GM21526 (cell line): ENCODE measurements around the gene ATP2A2.

Experiments
- ATAC-seq: cut with Tn5 transposase; IDR thresholded peaks from one replicate; pipeline ENCODE4 v1.9.1; 2021; ENCODE audit warnings: moderate library complexity; ENCODE audit not compliant: unreplicated experiment, low FRiP score

ATP2A2 gene

GRCh38 chr12:110287986-110288385 lies 6.9 kb downstream of the ATP2A2 start:
- no peak for ATAC-seq

GRCh38 chr12:110289044-110289710 lies 8.1 kb downstream of the ATP2A2 start:
- no peak for ATAC-seq

GRCh38 chr12:110289711-110290078 lies 8.6 kb downstream of the ATP2A2 start:
- no peak for ATAC-seq

GRCh38 chr12:110301065-110301806 lies 20.2 kb downstream of the ATP2A2 start:
- no peak for ATAC-seq

- ATAC-seq = no peak
Observed at GRCh38 chr12:110304061-110304551, 23.1 kb downstream of the ATP2A2 start.

- ATAC-seq = no peak
Observed at GRCh38 chr12:110307372-110307771, 26.3 kb downstream of the ATP2A2 start.

GRCh38 chr12:110310763-110311162 lies 29.7 kb downstream of the ATP2A2 start:
- ATAC-seq = no peak

- no peak for ATAC-seq
Observed at GRCh38 chr12:110311903-110312302, 30.9 kb downstream of the ATP2A2 start.

- ATAC-seq = no peak
Observed at GRCh38 chr12:110312581-110313360, 31.7 kb downstream of the ATP2A2 start.

GRCh38 chr12:110314308-110314707 lies 33.3 kb downstream of the ATP2A2 start:
- ATAC-seq = no peak

- ATAC-seq = no peak
Observed at GRCh38 chr12:110316861-110317260, 35.8 kb downstream of the ATP2A2 start.

GRCh38 chr12:110317911-110318310 lies 36.9 kb downstream of the ATP2A2 start:
- no peak for ATAC-seq

- ATAC-seq = no peak
Observed at GRCh38 chr12:110320550-110320949, 39.5 kb downstream of the ATP2A2 start.

- no peak for ATAC-seq
Observed at GRCh38 chr12:110329710-110330109, 48.7 kb downstream of the ATP2A2 start.

- ATAC-seq = no peak
Observed at GRCh38 chr12:110330124-110330523, 49.1 kb downstream of the ATP2A2 start.

- ATAC-seq = no peak
Observed at GRCh38 chr12:110330544-110330943, 49.5 kb downstream of the ATP2A2 start.

GRCh38 chr12:110333201-110333600 lies 52.2 kb downstream of the ATP2A2 start:
- ATAC-seq = no peak

GRCh38 chr12:110335481-110336045 lies 54.5 kb downstream of the ATP2A2 start:
- no peak for ATAC-seq

GRCh38 chr12:110337912-110338710 lies 57.1 kb downstream of the ATP2A2 start:
- ATAC-seq = no peak

GRCh38 chr12:110338754-110339153 lies 57.7 kb downstream of the ATP2A2 start:
- ATAC-seq = no peak
